Measurements from ENCODE around the gene PAFAH1B2. TPM values are rescaled to one million over a fixed set of nuclear protein-coding genes. Genes with fewer than 3 reads are reported as not detected.

The PAFAH1B2 gene
- total RNA-seq, 1 experiment from 2014 or later = 154 TPM

DNA sequence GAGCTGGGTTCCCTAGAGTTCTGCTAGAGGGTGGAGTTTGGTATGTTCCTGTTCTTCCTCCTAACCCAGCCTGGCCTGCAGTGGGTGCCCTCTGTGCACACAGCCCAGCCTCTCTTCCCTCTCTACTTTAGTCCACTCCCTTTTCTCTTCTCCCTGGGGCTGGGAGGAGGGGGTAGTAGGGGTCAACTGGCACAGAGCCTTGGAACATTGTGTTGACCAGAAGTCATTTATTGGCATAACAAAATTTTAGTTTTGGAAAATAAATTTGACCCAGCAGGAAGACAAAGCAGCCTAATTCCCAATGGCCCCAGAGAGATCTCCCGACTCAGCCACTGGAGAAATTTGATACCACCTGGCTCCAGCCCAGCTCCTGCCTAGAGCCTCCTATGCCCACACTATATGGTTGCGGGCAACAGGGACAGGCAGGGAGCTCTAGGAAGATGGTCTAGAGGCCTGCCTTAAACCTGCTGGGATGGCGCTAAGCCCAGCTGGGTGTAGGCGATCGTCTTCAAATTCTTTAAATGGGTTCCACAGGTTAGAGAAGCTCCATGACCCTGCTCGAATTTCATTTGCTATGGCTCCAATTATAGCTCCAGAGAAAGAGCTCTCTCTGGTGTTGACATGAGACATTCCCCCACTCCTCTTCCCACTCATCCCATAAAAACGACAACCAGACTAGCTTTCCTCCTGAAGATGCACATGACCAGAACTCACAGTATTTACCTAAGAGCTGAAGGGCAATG, 77.9 kb downstream of the PAFAH1B2 start:
- peak overlapping the region; percentile 52 for H3K27ac ChIP-seq (ENCODE audit: low read depth, low read length)
- H3K4me1 ChIP-seq (ENCODE audit: control insufficient read depth in 1 of 2, insufficient read depth in 2 of 2, low read length in 2 of 2) = peaks cover 10 to 20% of the 10 kb centered on the region in 2 experiments
- BruUV-seq (replicated peaks) = no TSS peak
- H3K36me3 ChIP-seq (ENCODE audit: control insufficient read depth in 1 of 2, insufficient read depth in 2 of 2, low read length in 2 of 2) = peaks cover 14 to 18% of the 10 kb centered on the region in 2 experiments; a peak in 3 of 4 replicates
- RAD21 ChIA-PET (ENCODE audit: low non-redundant PET in 1 of 2, low total read pairs in 2 of 2, uncharacterized antibody in 2 of 2, unreplicated experiment in 2 of 2) = no interaction called here
- no peak for DNase-seq (ENCODE audit: low read depth, low spot score)
- H3K4me3 ChIP-seq (replicated peaks in 1 of 2; ENCODE audit: low read depth in 1 of 2, low read length in 2 of 2) = peak overlapping the region in 1 of 2 experiments; percentile 19; a peak in 1 of 4 replicates
- no peaks in the 10 kb centered on the region for H4K20me1 ChIP-seq (ENCODE audit: insufficient read depth)
- TF ChIP-seq JUND (IDR thresholded peaks at IDR 0.05) = no peak
- no peak for TF ChIP-seq EGR1 (IDR thresholded peaks at IDR 0.05; ENCODE audit: low read depth)
- no peak for TF ChIP-seq FOSL1 (IDR thresholded peaks at IDR 0.05; ENCODE audit: low read depth)
- TF ChIP-seq CEBPB (IDR thresholded peaks at IDR 0.05; ENCODE audit: low read depth) = no peak
- peak; percentile 43; the same call in 1 of the 2 replicates for TF ChIP-seq POLR2AphosphoS5 (IDR thresholded peaks at IDR 0.05; ENCODE audit: low read depth, low read length)
- no peak for TF ChIP-seq EZH2phosphoT487 (IDR thresholded peaks at IDR 0.05; ENCODE audit: borderline replicate concordance)
- TF ChIP-seq, protein P1, sequence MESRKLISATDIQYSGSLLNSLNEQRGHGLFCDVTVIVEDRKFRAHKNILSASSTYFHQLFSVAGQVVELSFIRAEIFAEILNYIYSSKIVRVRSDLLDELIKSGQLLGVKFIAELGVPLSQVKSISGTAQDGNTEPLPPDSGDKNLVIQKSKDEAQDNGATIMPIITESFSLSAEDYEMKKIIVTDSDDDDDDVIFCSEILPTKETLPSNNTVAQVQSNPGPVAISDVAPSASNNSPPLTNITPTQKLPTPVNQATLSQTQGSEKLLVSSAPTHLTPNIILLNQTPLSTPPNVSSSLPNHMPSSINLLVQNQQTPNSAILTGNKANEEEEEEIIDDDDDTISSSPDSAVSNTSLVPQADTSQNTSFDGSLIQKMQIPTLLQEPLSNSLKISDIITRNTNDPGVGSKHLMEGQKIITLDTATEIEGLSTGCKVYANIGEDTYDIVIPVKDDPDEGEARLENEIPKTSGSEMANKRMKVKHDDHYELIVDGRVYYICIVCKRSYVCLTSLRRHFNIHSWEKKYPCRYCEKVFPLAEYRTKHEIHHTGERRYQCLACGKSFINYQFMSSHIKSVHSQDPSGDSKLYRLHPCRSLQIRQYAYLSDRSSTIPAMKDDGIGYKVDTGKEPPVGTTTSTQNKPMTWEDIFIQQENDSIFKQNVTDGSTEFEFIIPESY (IDR thresholded peaks at IDR 0.05; ENCODE audit: extremely low read depth, insufficient replicate concordance, low read length) = no peak
- TF ChIP-seq ZNF274 (IDR thresholded peaks at IDR 0.05; ENCODE audit: low read depth, low read length) = no peak
- TF ChIP-seq POLR2A (IDR thresholded peaks at IDR 0.05; ENCODE audit: borderline replicate concordance, extremely low read depth, insufficient read depth, insufficient read length) = no peak
- no peak; the same call in 1 of the 2 replicates for TF ChIP-seq CBX3 (IDR thresholded peaks at IDR 0.05; ENCODE audit: low read depth)
- no peak for TF ChIP-seq ELF1 (IDR thresholded peaks at IDR 0.05; ENCODE audit: borderline replicate concordance, low read depth)
- TF ChIP-seq SP1 (IDR thresholded peaks at IDR 0.05; ENCODE audit: low read depth) = 0 out of 2 replicates have a peak, but pooled peaks have one; percentile 3
- TF ChIP-seq ZFX (IDR thresholded peaks at IDR 0.05) = no peak
- TF ChIP-seq, protein P2, sequence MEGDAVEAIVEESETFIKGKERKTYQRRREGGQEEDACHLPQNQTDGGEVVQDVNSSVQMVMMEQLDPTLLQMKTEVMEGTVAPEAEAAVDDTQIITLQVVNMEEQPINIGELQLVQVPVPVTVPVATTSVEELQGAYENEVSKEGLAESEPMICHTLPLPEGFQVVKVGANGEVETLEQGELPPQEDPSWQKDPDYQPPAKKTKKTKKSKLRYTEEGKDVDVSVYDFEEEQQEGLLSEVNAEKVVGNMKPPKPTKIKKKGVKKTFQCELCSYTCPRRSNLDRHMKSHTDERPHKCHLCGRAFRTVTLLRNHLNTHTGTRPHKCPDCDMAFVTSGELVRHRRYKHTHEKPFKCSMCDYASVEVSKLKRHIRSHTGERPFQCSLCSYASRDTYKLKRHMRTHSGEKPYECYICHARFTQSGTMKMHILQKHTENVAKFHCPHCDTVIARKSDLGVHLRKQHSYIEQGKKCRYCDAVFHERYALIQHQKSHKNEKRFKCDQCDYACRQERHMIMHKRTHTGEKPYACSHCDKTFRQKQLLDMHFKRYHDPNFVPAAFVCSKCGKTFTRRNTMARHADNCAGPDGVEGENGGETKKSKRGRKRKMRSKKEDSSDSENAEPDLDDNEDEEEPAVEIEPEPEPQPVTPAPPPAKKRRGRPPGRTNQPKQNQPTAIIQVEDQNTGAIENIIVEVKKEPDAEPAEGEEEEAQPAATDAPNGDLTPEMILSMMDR (IDR thresholded peaks at IDR 0.05 in 2 of 3, conservative IDR thresholded peaks at IDR 0.05 in 1 of 3; ENCODE audit: borderline replicate concordance in 1 of 3, insufficient read depth in 1 of 3, low read depth in 2 of 3, low read length in 2 of 3) = peak in 1 of 3 experiments; percentile 52; a peak in 1 of 6 replicates
- peak; percentile 53 for TF ChIP-seq RAD21 (IDR thresholded peaks at IDR 0.05; ENCODE audit: low read depth)
- peak; percentile 79 for ATAC-seq
- no peaks in the 10 kb centered on the region for H3K9me3 ChIP-seq (ENCODE audit: control insufficient read depth in 1 of 2, insufficient read depth in 1 of 2, low read depth in 1 of 2, low read length in 2 of 2)
- intact Hi-C loops (cut with micrococcal nuclease) = no loop called here
- no peaks in the 10 kb centered on the region for H3K79me2 ChIP-seq (ENCODE audit: insufficient read depth, low read length)
- H3K9ac ChIP-seq (ENCODE audit: low read length) = peak overlapping the region; percentile 9; the same call in 1 of the 2 replicates
- H3K27me3 ChIP-seq (ENCODE audit: insufficient read depth, low read length) = no peaks in the 10 kb centered on the region
- POLR2A ChIA-PET = interaction anchor here (0.6 to 1.9 kb wide), 4 partner anchors 9 to 106 kb away, joined by 3 to 6 read pairs (median 4); partner anchors contain the start of genes CEP164, PAFAH1B2, PCSK7 and SIDT2
- H3K9me2 ChIP-seq (ENCODE audit: insufficient read depth) = no peaks in the 10 kb centered on the region
- peak overlapping the region; percentile 59 for H3K4me2 ChIP-seq (ENCODE audit: low read length)
- H2AFZ ChIP-seq (ENCODE audit: low read depth, low read length, poor library complexity, severe bottlenecking) = no peak overlapping the region
- CTCF ChIA-PET = interaction anchor here (1.1 to 2.6 kb wide), 8 partner anchors 10 to 493 kb away, joined by 3 to 13 read pairs (median 4); partner anchors contain the start of genes PCSK7, RNF214, SIDT2 and TAGLN

Measured in HCT116 (cell line).